ENCODE measurements around the gene HYAL1. TPM values are rescaled to one million over a fixed set of nuclear protein-coding genes. Genes with fewer than 3 reads are reported as not detected.

The HYAL1 gene
- polyA plus RNA-seq, 2 of the 4 experiments (the other 2 are of a cell fraction), result 0.62 to 1.1 TPM

- 89% methylated on average over 5 of the region's 11 CpGs for WGBS (ENCODE audit: missing lambda C conversion rate)
- ChIA-PET POLR2A (no interaction called here), CTCF (interaction anchor here (0.8 to 5.0 kb wide), 5 partner anchors 10 to 92 kb away, joined by 3 to 21 read pairs (median 5); partner anchors contain the start of genes HYAL3, IFRD2, NAA80 and TUSC2)
- ATAC-seq (no peak), FAIRE-seq (no peak), DNase-seq (ENCODE audit: low read depth in 1 of 2, low spot score in 1 of 2) (no peak)
- Histone ChIP-seq H3K27ac (no peak overlapping the region; a peak in 1 of 6 replicates), H3K9me3 (no peaks in the 10 kb centered on the region), H3K4me1 (peaks cover 31% of the 10 kb centered on the region), H3K4me2 (no peak overlapping the region; the same call in 2 of the 3 replicates), H3K4me3 (no peak overlapping the region)
- TF ChIP-seq NFE2L2 (conservative IDR thresholded peaks at IDR 0.05; ENCODE audit: low read length) (no peak), FOSL2 (IDR thresholded peaks at IDR 0.05) (no peak), FOSL2 (CRISPR knock-in tag; IDR thresholded peaks at IDR 0.05) (no peak), BCL3 (IDR thresholded peaks at IDR 0.05) (no peak), POLR2A (IDR thresholded peaks at IDR 0.05; ENCODE audit: low read length) (no peak), CHD2 (IDR thresholded peaks at IDR 0.05; ENCODE audit: low read length, partially characterized antibody) (no peak), MAZ (IDR thresholded peaks at IDR 0.05; ENCODE audit: borderline replicate concordance, low read depth, low read length) (no peak), EHMT2 (IDR thresholded peaks at IDR 0.05; ENCODE audit: low read depth) (no peak), REST (IDR thresholded peaks at IDR 0.05) (no peak), PBX3 (IDR thresholded peaks at IDR 0.05) (no peak), RFX5 (IDR thresholded peaks at IDR 0.05) (no peak)
Observed at GRCh38 chr3:50318163-50318562, 14.8 kb upstream of the HYAL1 start.

- 56% methylated on average over 5 of the region's 6 CpGs for WGBS (ENCODE audit: missing lambda C conversion rate)
- Histone ChIP-seq H3K4me1 (peaks cover 31% of the 10 kb centered on the region), H3K4me2 (peak overlapping the region; percentile 66), H3K4me3 (no peak overlapping the region), H3K9me3 (no peaks in the 10 kb centered on the region), H3K27ac (peak overlapping the region; percentile 39 to 78; a peak in 4 of 6 replicates)
- ChIA-PET CTCF (interaction anchor here (2.3 kb wide), 1 partner anchor 11 kb away, joined by 8 read pairs; the partner anchor contains the start of gene TUSC2), POLR2A (interaction anchor here (1.3 kb wide), 1 partner anchor 20 kb away, joined by 4 read pairs; no protein-coding TSS in a partner anchor)
- no peak for ATAC-seq
- no peak for TF ChIP-seq PHF8 (IDR thresholded peaks at IDR 0.05; ENCODE audit: borderline replicate concordance, low read depth)
- TF ChIP-seq NFE2L2 (conservative IDR thresholded peaks at IDR 0.05; ENCODE audit: low read length), result no peak
- no peak for TF ChIP-seq E2F6 (IDR thresholded peaks at IDR 0.05; ENCODE audit: borderline replicate concordance, low read depth)
- TF ChIP-seq GATA3 (IDR thresholded peaks at IDR 0.05; ENCODE audit: borderline replicate concordance), result no peak
- no peak for TF ChIP-seq BCL3 (IDR thresholded peaks at IDR 0.05)
- TF ChIP-seq ESRRA (IDR thresholded peaks at IDR 0.05; ENCODE audit: borderline replicate concordance, low read length), result no peak
- TF ChIP-seq ZNF302 (CRISPR knock-in tag; IDR thresholded peaks at IDR 0.05), result no peak
- TF ChIP-seq KDM1A (IDR thresholded peaks at IDR 0.05; ENCODE audit: low read depth), result no peak
- no peak for TF ChIP-seq JUN (IDR thresholded peaks at IDR 0.05)
- no peak for TF ChIP-seq FOXS1 (CRISPR knock-in tag; IDR thresholded peaks at IDR 0.05)
- TF ChIP-seq HOXB5 (CRISPR knock-in tag; IDR thresholded peaks at IDR 0.05), result no peak
- DNase-seq (ENCODE audit: low read depth in 1 of 2, low spot score in 1 of 2), result no peak
- no peak for FAIRE-seq
Observed at GRCh38 chr3:50317300-50317699, 13.9 kb upstream of the HYAL1 start.
